ENCODE results near the gene SAMD15. TPM values are rescaled to one million over a fixed set of nuclear protein-coding genes. Genes with fewer than 3 reads are reported as not detected.
A peak's percentile ranks its signal among the peaks of the same experiment; 100 is the strongest.
"Not testable (repeated sequence)": the region's sequence is repeated elsewhere in the genome, so short reads cannot be mapped to it uniquely, and the experiment has no call there.

SAMD15 gene
- polyA plus RNA-seq, 3 donors: 0.30 to 0.54 (median 0.34) TPM

DNA sequence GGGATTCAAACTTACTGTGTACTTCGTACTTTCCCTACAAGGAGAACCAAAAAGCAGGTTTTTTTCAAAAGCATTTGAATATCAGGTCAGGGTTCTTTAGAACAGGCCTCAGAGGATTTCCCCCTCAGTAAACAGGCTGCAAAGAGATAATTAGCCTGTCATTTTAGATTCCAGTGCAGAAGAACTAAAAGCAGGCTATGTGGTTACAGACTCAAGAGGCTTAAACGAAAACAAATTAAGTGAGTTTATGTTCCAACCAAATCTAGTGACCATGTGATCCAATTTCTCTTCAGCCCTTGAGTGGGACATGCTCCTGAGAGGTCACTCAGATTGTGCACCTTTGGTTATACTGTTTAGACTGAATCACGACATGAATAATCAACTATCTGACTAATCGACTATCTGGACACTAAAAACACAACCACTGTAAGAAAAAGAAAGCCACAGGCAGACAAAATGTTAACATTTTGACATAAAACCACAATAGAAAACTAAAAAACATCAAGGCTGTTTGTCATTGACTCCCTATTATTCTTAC, 4.8 kb upstream of the SAMD15 start:
- H3K27ac ChIP-seq (ENCODE audit: low read depth, low read length): no peak overlapping the region
- WGBS, 3 donors: 41 to 59% (median 46%) methylated on average over 4 of the region's 4 CpGs

DNA sequence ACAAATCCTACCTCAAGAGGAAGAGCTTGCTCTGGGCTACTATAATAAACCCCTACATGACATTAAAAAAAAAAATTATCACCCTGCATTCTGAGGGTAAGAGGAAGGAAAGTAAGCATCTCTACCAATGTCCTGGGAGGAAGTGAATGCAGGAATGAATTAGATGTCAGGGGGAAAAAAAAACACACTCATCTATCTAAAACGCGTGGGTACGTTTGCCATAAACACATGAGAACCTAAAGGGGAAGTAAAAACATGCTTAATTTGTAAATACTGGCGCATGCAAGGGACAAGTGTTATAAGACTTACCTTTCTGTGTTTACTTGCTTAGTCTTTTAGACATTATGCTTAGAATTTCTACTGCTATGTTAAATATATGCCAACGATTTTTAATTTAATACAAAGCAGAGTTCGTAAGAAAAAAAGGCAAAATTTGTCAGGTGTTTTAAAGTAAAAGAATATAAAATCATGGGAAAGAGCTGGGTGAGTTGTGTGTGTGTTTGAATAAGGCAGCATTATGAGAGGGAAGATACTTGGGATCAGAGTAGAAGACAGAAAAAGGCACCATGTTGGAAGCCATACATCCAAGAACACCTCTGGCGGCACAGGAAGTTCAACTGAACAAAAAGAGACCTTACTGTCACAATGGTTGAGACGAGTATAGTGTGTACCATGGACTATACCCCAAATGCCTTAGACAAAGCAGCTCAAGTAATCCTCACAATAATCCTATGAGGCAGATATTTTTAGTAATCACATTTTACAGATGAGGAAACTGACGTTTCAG, 1.8 kb upstream of the SAMD15 start:
- WGBS, 3 donors: 60 to 84% (median 65%) methylated on average over 9 of the region's 9 CpGs
- H3K27ac ChIP-seq (ENCODE audit: low read depth, low read length): no peak overlapping the region

DNA sequence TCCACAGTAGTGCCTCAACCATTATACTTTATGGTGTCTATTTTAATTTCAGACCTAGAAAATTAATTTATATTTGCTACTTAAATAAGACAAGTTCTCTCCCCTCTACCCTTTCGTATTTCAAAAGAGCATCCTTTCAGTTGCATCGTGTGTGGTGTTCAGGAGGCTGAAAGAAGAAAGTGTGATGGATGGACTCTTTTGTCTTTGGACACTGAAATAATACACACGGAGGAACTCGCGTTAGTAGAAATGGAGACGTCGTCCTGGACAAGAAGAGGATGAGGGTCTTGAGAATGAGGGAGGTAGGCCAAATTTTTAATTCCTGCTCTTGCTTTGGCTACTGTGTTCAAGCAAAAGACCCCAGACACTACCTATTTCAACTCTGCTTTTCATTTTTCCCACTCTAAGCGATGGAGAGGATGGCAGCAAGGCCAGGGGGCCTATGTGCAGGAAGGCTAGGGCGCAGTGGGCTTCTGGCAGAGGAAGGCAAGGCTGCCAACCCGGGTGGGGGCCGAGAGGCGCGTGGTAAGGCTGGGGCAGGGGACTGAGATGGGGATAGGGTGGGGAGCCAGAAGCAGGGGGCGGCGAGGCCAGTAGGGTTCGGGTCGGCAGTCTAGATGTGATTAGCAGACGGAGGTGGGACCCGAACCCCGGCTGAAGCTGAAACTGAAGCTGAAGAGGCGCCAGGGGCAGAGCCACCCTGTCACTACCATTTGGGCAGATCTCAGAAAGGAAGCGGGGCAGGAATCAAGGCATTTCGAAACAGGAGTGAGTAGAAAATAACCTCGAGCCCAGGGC, 1.0 kb upstream of the SAMD15 start:
- no peak overlapping the region for H3K27ac ChIP-seq (ENCODE audit: low read depth, low read length)
- 10 to 15% (median 10%) methylated on average over 24 of the region's 24 CpGs for WGBS, 3 donors

DNA sequence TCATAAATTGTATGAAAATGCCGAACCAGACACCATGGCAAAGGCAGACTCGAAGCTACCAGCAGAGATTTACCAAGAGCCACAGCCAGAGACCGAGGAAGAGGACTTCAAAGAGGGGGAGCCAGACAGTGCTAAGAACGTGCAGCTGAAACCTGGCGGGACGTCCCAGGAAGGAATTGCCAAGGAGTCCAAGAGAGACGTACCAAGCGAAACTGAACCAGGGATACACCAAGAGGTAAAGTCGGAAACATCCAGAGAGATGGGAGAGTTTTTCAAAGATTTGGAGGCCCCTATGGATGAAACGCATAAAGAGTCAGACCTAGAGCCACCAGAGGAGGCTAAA, 294 bp downstream of the SAMD15 start:
- WGBS, 3 donors: 12 to 17% (median 15%) methylated on average over 10 of the region's 10 CpGs
- no peak overlapping the region for H3K27ac ChIP-seq (ENCODE audit: low read depth, low read length)

DNA sequence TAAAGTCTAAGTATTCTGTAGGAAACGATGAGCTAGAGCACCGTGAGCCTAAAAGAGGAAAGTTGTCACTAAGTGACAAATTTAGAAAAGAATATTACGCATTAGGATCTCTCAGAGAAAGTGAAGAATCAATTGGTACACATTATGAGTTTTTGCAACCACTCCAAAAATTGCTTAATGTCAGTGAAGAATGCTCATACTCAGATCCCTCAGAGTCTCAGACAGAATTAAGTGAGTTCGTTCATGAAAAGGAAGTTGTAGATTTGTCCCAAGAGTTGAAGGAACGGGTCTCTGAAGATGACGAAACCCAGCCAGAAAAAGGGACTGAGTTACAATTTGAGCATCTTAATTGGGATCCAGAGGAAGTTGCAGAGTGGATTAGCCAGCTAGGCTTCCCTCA, 1.5 kb downstream of the SAMD15 start:
- 59 to 86% (median 66%) methylated on average over 6 of the region's 6 CpGs for whole genome bisulfite sequencing, 3 donors
- H3K27ac ChIP-seq (ENCODE audit: low read depth, low read length): no peak overlapping the region

DNA sequence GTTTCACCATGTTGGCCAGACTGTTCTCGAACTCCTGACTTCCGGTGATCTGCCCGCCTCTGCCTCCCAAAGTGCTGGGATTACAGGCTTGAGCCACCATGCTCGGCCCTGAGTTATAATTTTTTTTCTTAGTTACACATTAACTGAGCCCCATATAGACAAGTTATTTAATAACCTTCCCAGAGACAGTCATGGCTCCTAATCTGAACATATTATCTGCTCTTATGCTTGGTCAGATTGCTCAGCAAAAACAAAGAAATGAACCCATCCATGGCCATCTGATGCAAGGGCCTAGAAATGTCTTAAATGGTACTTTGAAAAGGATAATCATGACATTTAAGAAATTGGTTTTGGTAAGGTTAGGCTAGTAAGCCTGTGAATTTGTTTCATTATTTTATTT, 13.0 kb downstream of the SAMD15 start:
- 79 to 95% (median 91%) methylated on average over 4 of the region's 4 CpGs for WGBS, 3 donors
- H3K27ac ChIP-seq (ENCODE audit: low read depth, low read length): no peak overlapping the region

DNA sequence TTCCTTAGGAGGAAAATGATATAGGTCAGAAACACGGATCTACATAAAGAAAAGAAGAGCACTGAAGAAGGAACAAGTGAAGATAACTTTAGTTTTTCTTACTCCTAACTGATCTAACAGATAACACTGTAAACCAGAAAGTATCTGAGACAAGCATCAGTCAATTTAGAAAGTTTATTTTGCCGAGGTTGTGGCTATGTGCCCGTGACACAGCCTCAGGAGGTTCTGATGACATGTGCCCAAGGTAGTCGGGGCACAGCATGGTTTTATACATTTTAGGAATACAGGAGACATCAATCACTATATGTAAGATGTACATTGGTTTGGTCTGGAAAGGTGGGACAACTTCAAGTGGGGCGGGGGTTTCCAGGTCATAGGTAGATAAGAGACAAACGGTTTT, 23.0 kb downstream of the SAMD15 start:
- 86 to 89% (median 88%) methylated on average over 6 of the region's 6 CpGs for WGBS, 3 donors
- no peak overlapping the region for H3K27ac ChIP-seq (ENCODE audit: low read depth, low read length)

DNA sequence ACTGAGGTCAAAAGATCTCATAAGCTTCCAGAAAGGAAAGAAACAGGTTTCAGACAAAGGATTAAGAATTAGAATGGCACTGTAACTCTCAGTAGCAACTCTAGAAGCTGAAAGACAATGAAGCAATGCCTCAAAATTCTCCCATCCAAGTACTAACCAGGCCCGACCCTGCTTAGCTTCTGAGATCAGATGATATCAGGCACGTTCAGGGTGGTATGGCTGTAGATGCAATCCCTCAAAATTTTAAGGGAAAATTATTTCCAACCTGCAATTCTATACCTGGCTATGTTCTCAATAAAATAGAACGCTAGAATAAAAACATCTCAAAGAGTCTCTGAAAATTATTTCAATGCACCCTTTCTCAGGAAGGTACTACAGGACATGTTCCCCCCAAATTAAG, 26.6 kb downstream of the SAMD15 start:
- 86 to 92% (median 90%) methylated on average over 3 of the region's 3 CpGs for WGBS, 3 donors

DNA sequence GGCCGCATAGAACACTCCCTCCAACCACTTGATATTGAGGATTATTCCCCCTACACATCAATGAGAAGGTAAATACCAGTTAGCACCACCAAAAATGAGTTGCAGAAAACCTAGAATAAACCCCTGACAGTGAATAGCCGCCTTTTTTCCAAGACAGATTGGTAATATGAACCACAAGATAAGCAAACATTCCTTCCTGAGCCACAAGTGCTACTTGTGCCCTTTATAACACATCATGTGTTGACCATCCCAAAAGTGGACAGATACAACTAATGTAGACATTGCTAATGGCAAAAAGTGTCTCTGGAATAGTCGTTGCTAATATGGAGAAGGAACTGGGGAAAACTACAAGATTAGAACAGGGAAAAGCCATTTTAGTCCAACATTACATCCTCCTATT, 28.9 kb downstream of the SAMD15 start:
- WGBS, 3 donors: 42 to 60% (median 52%) methylated on average over 3 of the region's 3 CpGs
- no peak overlapping the region for H3K27ac ChIP-seq (ENCODE audit: low read depth, low read length)

More for the DNA sequence above, 26.6 kb downstream of the SAMD15 start:
- H3K27ac ChIP-seq (ENCODE audit: low read depth, low read length): no peak overlapping the region

DNA sequence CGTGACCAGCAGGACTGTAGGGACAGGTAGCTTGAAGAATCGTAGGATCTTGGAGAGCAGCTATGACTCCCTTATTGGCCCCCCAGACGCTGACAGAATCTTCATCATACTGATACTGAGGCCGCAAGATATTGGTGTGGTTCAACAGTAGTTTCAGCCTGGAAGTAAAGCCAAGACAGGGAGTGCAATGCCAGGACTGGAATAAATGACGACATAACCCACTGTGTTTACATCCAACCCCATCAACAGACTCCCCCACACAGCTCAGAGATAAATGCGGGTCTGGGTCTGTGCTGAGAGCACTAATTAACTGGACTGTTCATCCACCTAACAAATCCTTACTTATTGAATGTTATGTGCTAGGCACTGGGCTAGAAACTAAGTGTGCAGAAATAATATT, 29.5 kb downstream of the SAMD15 start:
- WGBS, 3 donors: 14 to 68% (median 42%) methylated on average over 6 of the region's 6 CpGs
- H3K27ac ChIP-seq (ENCODE audit: low read depth, low read length): no peak overlapping the region

DNA sequence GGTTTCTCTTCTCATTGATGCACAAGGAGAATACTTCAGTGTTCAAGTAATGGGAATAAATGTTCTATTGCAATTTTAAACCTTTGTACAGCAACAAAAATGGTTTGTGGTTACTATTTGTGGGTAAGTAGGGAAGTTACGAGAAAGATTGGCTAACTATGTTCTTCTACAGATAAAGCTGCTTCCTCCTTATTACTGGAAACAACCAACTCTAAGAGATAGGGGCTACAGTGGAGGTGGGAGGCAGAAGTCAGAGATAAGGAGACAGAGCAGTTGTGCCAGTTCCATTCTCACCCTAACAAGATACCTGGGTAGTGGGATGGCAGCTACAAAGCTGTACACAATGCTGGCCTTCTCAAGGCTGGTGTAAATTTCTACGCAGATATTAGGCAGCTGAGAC, 30.0 kb downstream of the SAMD15 start:
- WGBS, 3 donors: 57 to 93% (median 69%) methylated on average over 2 of the region's 2 CpGs
- H3K27ac ChIP-seq (ENCODE audit: low read depth, low read length): peak overlapping the region; percentile 28

DNA sequence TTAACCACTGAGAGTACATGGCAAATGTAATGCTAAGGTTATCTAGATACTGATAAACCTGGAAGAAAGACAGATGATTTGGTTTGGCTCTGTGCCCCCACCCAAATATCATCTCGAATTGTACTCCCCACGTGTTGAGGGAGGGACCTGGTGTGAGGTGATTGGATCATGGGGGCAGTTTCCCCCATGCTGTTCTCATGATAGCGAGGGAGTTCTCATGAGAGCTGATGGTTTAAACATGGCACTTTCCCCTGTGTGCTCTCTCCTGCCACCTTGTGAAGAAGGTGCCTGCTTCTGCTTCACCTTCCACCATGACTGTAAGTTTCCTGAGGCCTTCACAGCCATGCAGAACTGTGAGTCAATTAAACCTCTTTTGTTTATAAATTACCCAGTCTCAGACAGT, 32.0 kb downstream of the SAMD15 start:
- H3K27ac ChIP-seq (ENCODE audit: low read depth, low read length): no peak overlapping the region
- 40 to 50% (median 40%) methylated on average over 3 of the region's 3 CpGs for WGBS, 3 donors

DNA sequence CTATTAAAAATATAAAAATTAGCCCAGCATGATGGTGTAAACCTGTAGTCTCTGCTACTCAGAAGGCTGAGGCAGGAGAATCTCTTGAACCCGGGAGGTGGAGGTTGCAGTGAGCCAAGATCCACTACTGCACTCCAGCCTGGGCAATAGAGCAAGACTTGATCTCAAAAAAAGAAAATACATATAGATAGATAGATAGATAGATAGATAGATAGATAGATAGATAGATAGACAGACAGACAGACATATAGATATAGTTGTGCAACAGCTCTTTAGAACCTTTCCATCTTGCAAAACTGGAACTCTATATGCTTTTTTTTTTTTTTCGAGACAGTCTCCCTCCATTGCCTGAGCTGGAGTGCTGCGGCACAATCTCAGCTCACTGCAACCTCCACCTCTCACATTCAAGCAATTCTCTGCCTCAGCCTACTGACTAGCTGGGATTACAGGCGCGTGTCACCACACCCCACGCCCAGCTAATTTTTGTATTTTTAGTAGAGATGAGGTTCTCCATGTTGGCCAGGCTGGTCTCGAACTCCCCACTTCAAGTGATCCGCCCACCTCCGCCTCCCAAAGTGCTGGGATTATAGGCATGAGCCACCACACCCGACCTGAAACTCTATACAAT, 38.3 kb downstream of the SAMD15 start:
- H3K27ac ChIP-seq (ENCODE audit: low read depth, low read length): not testable (repeated sequence)
- WGBS, 3 donors: 94 to 95% (median 94%) methylated on average over 10 of the region's 10 CpGs

DNA sequence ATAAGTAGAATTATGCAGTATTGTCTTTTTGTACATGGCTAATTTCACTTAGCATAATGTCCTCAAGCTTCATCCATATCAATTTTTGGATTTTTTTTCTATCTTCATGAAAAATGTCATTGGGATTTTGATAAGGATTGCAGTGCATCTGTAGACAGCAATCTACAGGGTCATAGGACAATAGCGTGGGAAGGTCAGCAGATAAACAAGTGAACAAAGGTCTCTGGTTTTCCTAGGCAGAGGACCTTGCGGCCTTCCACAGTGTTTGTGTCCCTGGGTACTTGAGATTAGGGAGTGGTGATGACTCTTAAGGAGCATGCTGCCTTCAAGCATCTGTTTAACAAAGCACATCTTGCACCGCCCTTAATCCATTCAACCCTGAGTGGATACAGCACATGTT, 38.9 kb downstream of the SAMD15 start:
- not testable (repeated sequence) for H3K27ac ChIP-seq (ENCODE audit: low read depth, low read length)
- WGBS, 3 donors: 73 to 99% (median 97%) methylated on average over 2 of the region's 3 CpGs

DNA sequence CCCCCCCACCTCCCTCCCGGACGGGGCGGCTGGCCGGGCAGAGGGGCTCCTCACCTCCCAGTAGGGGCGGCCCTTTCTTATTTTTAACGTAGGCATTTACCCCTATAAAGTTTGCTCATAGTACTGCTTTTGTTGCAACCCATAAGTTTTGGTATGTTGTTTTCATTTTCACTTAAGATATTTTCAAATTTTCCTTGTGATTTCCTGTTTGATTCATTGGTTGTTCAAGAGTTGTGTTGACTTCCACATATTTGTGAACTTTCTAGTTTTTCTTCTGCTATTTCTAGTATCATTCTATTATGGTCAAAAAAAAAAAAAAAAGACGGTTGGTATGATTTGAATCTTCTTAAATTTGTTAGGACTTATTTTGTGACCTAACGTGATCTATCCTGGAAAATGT, 39.7 kb downstream of the SAMD15 start:
- H3K27ac ChIP-seq (ENCODE audit: low read depth, low read length): no peak overlapping the region
- WGBS, 3 donors: 85 to 92% (median 92%) methylated on average over 6 to 8 of the region's 8 CpGs

DNA sequence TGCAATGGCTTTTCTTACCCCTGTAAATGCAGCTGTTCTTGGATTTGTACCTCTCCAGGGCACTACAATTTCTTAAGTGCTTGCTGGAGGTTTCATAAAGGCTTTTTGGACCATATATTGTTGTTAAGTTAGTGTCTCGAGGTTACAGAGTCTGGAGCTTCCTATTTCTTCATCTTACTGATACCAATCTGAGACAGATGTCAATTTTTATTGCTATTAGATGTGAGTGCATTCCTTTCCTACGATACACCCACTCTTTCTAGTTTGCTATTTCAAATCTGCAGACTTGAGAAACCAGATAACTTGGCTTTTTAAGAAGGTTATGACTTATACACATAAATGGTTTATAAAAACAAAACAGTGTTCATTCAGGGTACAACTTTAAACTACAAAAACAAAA, 44.0 kb downstream of the SAMD15 start:
- H3K27ac ChIP-seq (ENCODE audit: low read depth, low read length): no peak overlapping the region
- WGBS, 3 donors: 50 to 88% (median 79%) methylated on average over 2 of the region's 2 CpGs

DNA sequence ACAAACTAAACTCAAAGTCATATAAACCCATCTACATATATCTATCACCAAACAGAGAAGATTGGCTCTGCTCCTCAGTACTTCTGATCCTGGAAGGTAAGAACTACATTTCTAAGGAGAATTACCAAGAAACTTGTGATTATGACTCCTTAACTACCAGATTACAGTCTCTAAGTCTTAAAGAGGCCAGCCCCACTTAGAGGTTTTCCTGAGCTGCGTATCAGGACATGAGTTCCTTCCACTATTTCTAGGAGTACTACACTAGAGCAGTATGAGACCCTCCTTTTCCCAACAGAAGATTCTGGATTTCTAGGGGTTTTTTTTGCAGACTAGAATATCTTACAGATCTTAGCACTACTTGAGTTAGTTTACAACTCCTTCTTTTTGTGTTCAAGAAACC, 46.2 kb downstream of the SAMD15 start, which contains the start of gene NOXRED1:
NOXRED1 (minus strand) TSS at position 101 of the 400 bp plus-strand sequence. CDS start 634 bp downstream, outside the sequence.
- 95 to 100% (median 98%) methylated on average over 1 of the region's 1 CpG for WGBS, 3 donors
- no peak within 1 kb of the TSS for H3K27ac ChIP-seq (ENCODE audit: low read depth, low read length)

DNA sequence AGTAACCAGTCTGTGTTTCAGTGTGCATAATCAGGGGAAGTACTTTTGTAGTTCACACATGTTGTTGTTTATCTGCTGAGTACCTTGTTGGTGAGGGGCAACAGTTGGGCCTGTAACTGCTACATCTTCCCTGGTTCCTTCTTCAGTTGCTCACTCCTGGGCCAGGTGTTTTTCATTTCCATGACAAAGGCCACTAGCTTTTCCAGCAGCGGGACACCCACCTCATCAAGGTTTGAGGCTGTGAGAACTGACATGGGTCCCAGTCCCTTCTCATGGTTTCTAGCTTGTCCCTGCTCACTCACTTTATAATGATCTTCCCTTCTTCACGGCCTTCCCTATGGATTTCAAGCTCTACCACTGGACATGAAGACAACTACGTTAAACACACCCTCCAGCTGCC, 47.7 kb downstream of the SAMD15 start:
- no peak overlapping the region for H3K27ac ChIP-seq (ENCODE audit: low read depth, low read length)
- WGBS, 3 donors: 91 to 93% (median 92%) methylated on average over 3 of the region's 3 CpGs

DNA sequence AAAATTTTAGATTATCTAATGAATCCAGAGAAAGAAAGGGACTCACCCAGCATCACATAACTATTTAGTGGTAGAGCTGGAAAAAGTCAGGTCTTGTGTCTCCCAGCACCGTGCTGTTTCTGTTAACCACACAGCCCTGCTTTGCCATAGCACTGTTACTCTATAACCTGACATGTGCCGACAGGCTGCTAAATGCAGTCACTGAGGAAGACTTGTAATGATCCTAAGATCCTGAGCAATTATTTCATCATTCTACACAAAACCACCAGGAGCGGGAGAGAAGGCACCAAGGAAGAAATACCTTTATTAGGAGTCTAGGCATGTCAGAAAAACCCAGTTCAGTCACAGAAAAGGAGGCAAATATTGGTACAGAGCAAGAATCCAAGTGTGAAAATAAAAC, 49.2 kb downstream of the SAMD15 start:
- WGBS, 3 donors: 92 to 98% (median 98%) methylated on average over 3 of the region's 3 CpGs
- H3K27ac ChIP-seq (ENCODE audit: low read depth, low read length): no peak overlapping the region
